ENCODE measurements around the gene DLK1. TPM values are rescaled to one million over a fixed set of nuclear protein-coding genes. Genes with fewer than 3 reads are reported as not detected.

DLK1 gene
- total and polyA plus RNA-seq, 2 of the 13 experiments (the other 11 are each of a cell fraction or from before 2014, with no cell fraction given), result 95.5 to 312 TPM

DNA sequence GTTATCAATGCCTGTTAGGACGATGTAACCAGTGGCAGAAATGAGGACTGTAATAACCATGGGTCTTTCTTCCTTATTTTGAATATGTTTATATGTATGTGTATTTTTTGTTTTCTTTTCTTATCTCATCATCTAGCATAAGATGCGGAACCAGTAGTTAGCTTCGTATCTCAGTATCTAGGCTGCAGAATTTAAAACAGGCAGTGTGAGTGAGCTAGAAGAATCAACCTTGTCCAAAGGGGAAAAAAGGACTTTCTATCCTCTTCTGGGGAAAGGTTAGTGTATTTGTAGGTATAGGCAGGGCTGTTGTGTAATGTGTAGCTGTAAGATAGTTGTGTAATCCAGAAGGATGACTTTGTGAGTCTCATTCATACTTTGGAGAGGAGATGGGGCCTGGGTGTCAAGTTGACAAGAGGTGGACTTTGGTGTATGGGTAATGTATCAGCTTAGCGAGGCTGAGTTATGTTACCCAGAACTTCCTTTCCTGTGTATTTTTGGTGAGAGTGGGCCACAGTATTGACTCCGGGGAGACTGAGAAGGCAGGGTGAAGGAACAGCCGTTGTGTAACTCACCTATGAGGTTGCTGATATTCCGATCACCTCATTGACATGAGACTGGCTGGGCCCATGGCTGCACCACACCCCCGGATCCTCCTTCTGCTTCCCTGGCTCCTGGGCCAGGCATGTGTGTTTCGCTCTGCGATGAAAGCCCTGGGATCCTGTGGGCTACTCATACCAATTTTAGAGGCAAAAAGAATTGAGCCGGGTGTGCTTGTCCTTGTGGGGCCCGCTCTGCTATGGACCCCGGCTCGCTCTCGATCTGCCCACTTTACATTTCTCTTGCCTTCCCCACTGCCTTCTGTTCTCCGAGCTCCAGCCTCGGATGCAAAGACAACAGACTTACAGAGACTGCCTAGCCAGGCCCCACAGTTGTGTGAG, 24.3 kb downstream of the DLK1 start (continued):
- TF ChIP-seq HDAC6 (IDR thresholded peaks at IDR 0.05; ENCODE audit: low read depth, low read length) (no peak), HES4 (CRISPR knock-in tag; IDR thresholded peaks at IDR 0.05; ENCODE audit: borderline replicate concordance) (no peak), XBP1 (CRISPR knock-in tag; IDR thresholded peaks at IDR 0.05) (no peak), ZNF879 (CRISPR knock-in tag; IDR thresholded peaks at IDR 0.05) (no peak), SIN3A (IDR thresholded peaks at IDR 0.05; ENCODE audit: borderline replicate concordance, low read depth, low read length) (no peak), FOXM1 (CRISPR knock-in tag; IDR thresholded peaks at IDR 0.05) (0 out of 2 replicates have a peak, but pooled peaks have one; percentile 15), ZBTB21 (CRISPR knock-in tag; IDR thresholded peaks at IDR 0.05) (peak; percentile 64), AKAP8 (CRISPR knock-in tag; IDR thresholded peaks at IDR 0.05) (0 out of 2 replicates have a peak, but pooled peaks have one; percentile 44), TBP (CRISPR knock-in tag; IDR thresholded peaks at IDR 0.05) (no peak), SALL1 (CRISPR knock-in tag; IDR thresholded peaks at IDR 0.05) (peak; percentile 93), KLF15 (CRISPR knock-in tag; IDR thresholded peaks at IDR 0.05; ENCODE audit: borderline replicate concordance) (no peak), ZNF350 (CRISPR knock-in tag; IDR thresholded peaks at IDR 0.05; ENCODE audit: borderline replicate concordance, low read depth) (peak; percentile 71; the same call in 1 of the 2 replicates), ZNF75D (CRISPR knock-in tag; IDR thresholded peaks at IDR 0.05; ENCODE audit: borderline replicate concordance) (0 out of 2 replicates have a peak, but pooled peaks have one; percentile 68), RAD21 (CRISPR knock-in tag; IDR thresholded peaks at IDR 0.05) (no peak), REPIN1 (CRISPR knock-in tag; IDR thresholded peaks at IDR 0.05; ENCODE audit: borderline replicate concordance, low read depth) (peak; percentile 79; the same call in 1 of the 2 replicates), SMARCC2 (IDR thresholded peaks at IDR 0.05) (no peak), NAIF1 (CRISPR knock-in tag; IDR thresholded peaks at IDR 0.05; ENCODE audit: borderline replicate concordance) (peak; percentile 62; the same call in 1 of the 2 replicates), ZNF563 (CRISPR knock-in tag; IDR thresholded peaks at IDR 0.05) (no peak), ZNF790 (CRISPR knock-in tag; IDR thresholded peaks at IDR 0.05; ENCODE audit: borderline replicate concordance) (no peak)
- TF ChIP-seq, protein P1, sequence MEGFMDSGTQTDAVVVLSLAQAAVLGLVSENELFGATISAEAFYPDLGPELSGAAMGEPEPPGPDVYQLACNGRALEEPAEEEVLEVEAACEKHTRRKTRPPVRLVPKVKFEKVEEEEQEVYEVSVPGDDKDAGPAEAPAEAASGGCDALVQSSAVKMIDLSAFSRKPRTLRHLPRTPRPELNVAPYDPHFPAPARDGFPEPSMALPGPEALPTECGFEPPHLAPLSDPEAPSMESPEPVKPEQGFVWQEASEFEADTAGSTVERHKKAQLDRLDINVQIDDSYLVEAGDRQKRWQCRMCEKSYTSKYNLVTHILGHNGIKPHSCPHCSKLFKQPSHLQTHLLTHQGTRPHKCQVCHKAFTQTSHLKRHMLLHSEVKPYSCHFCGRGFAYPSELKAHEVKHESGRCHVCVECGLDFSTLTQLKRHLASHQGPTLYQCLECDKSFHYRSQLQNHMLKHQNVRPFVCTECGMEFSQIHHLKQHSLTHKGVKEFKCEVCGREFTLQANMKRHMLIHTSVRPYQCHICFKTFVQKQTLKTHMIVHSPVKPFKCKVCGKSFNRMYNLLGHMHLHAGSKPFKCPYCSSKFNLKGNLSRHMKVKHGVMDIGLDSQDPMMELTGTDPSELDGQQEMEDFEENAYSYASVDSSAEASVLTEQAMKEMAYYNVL (CRISPR knock-in tag; IDR thresholded peaks at IDR 0.05; ENCODE audit: borderline replicate concordance), result peak; percentile 82
- TF ChIP-seq, protein P2, sequence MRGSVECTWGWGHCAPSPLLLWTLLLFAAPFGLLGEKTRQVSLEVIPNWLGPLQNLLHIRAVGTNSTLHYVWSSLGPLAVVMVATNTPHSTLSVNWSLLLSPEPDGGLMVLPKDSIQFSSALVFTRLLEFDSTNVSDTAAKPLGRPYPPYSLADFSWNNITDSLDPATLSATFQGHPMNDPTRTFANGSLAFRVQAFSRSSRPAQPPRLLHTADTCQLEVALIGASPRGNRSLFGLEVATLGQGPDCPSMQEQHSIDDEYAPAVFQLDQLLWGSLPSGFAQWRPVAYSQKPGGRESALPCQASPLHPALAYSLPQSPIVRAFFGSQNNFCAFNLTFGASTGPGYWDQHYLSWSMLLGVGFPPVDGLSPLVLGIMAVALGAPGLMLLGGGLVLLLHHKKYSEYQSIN (CRISPR knock-in tag; IDR thresholded peaks at IDR 0.05; ENCODE audit: borderline replicate concordance), result no peak
- TF ChIP-seq, protein P3, sequence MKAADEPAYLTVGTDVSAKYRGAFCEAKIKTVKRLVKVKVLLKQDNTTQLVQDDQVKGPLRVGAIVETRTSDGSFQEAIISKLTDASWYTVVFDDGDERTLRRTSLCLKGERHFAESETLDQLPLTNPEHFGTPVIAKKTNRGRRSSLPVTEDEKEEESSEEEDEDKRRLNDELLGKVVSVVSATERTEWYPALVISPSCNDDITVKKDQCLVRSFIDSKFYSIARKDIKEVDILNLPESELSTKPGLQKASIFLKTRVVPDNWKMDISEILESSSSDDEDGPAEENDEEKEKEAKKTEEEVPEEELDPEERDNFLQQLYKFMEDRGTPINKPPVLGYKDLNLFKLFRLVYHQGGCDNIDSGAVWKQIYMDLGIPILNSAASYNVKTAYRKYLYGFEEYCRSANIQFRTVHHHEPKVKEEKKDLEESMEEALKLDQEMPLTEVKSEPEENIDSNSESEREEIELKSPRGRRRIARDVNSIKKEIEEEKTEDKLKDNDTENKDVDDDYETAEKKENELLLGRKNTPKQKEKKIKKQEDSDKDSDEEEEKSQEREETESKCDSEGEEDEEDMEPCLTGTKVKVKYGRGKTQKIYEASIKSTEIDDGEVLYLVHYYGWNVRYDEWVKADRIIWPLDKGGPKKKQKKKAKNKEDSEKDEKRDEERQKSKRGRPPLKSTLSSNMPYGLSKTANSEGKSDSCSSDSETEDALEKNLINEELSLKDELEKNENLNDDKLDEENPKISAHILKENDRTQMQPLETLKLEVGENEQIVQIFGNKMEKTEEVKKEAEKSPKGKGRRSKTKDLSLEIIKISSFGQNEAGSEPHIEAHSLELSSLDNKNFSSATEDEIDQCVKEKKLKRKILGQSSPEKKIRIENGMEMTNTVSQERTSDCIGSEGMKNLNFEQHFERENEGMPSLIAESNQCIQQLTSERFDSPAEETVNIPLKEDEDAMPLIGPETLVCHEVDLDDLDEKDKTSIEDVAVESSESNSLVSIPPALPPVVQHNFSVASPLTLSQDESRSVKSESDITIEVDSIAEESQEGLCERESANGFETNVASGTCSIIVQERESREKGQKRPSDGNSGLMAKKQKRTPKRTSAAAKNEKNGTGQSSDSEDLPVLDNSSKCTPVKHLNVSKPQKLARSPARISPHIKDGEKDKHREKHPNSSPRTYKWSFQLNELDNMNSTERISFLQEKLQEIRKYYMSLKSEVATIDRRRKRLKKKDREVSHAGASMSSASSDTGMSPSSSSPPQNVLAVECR (CRISPR knock-in tag; IDR thresholded peaks at IDR 0.05; ENCODE audit: borderline replicate concordance), result peak; percentile 45; the same call in 1 of the 2 replicates
